ENCODE data around the gene CEP128.

CEP128 gene

GRCh38 chr14:80629606-80630005, 311.9 kb downstream of the CEP128 start:
- no peaks in the 10 kb centered on the region for H3K27me3 Mint-ChIP-seq (ENCODE audit: low read depth)
- H3K9me3 Mint-ChIP-seq, result peaks cover 5% of the 10 kb centered on the region
- H3K36me3 Mint-ChIP-seq (ENCODE audit: low read depth), result peaks cover 2% of the 10 kb centered on the region
- H3K4me1 Mint-ChIP-seq (ENCODE audit: low read depth), result no peaks in the 10 kb centered on the region
- H3K27ac Mint-ChIP-seq, result no peak overlapping the region
- H3K4me3 Mint-ChIP-seq, result no peak overlapping the region

GRCh38 chr14:80628547-80628946, 313.0 kb downstream of the CEP128 start:
- H3K27ac Mint-ChIP-seq, result no peak overlapping the region

DNA sequence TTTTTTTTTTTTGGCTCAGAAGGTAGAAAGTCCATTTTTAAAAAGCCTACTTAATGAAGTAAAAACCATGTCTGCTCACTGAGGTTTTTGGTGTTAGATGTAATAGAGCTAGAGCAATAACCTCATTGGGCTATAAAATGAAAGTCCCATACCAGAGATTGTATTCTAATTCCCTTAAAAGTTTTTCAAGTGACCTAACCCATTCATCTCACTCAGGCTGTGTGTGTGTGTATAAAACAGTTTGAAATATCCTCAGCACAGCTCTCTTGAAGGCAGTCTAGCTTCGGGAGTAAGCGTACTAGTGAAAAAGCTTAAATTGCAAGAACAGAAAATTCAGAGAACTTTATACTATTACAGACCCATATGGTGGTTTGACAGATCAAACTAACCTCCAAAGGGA, 313.8 kb downstream of the CEP128 start:
- Mint-ChIP-seq H3K9me3 (peaks cover 9% of the 10 kb centered on the region), H3K36me3 (ENCODE audit: low read depth) (peaks cover 2% of the 10 kb centered on the region), H3K27ac (no peak overlapping the region), H3K4me3 (no peak overlapping the region), H3K27me3 (ENCODE audit: low read depth) (no peaks in the 10 kb centered on the region), H3K4me1 (ENCODE audit: low read depth) (no peaks in the 10 kb centered on the region)

More at GRCh38 chr14:80628547-80628946, 313.0 kb downstream of the CEP128 start:
- Mint-ChIP-seq H3K9me3 (peaks cover 9% of the 10 kb centered on the region), H3K36me3 (ENCODE audit: low read depth) (peaks cover 2% of the 10 kb centered on the region), H3K4me1 (ENCODE audit: low read depth) (no peaks in the 10 kb centered on the region), H3K27me3 (ENCODE audit: low read depth) (no peaks in the 10 kb centered on the region), H3K4me3 (no peak overlapping the region)

- Mint-ChIP-seq H3K27me3 (ENCODE audit: low read depth) (no peaks in the 10 kb centered on the region), H3K4me1 (ENCODE audit: low read depth) (no peaks in the 10 kb centered on the region), H3K36me3 (ENCODE audit: low read depth) (peaks cover 2% of the 10 kb centered on the region), H3K4me3 (no peak overlapping the region), H3K9me3 (peaks cover 9% of the 10 kb centered on the region), H3K27ac (no peak overlapping the region)
Measured at GRCh38 chr14:80624581-80624980, 317.0 kb downstream of the CEP128 start.

GRCh38 chr14:80621701-80622100, 319.8 kb downstream of the CEP128 start:
- peaks cover 9% of the 10 kb centered on the region for H3K9me3 Mint-ChIP-seq
- H3K4me1 Mint-ChIP-seq (ENCODE audit: low read depth), result no peaks in the 10 kb centered on the region
- H3K36me3 Mint-ChIP-seq (ENCODE audit: low read depth), result peaks cover 2% of the 10 kb centered on the region
- no peak overlapping the region for H3K27ac Mint-ChIP-seq
- no peaks in the 10 kb centered on the region for H3K27me3 Mint-ChIP-seq (ENCODE audit: low read depth)
- no peak overlapping the region for H3K4me3 Mint-ChIP-seq

- H3K27ac Mint-ChIP-seq, result no peak overlapping the region
- no peaks in the 10 kb centered on the region for H3K36me3 Mint-ChIP-seq (ENCODE audit: low read depth)
- no peaks in the 10 kb centered on the region for H3K27me3 Mint-ChIP-seq (ENCODE audit: low read depth)
- H3K4me1 Mint-ChIP-seq (ENCODE audit: low read depth), result no peaks in the 10 kb centered on the region
- no peak overlapping the region for H3K4me3 Mint-ChIP-seq
- peaks cover 4% of the 10 kb centered on the region for H3K9me3 Mint-ChIP-seq
Measured at GRCh38 chr14:80620434-80620833, 321.1 kb downstream of the CEP128 start.

GRCh38 chr14:80618751-80619329, 322.7 kb downstream of the CEP128 start:
- H3K27ac Mint-ChIP-seq, result no peak overlapping the region
- peaks cover 1% of the 10 kb centered on the region for H3K9me3 Mint-ChIP-seq

GRCh38 chr14:80615831-80616230, 325.7 kb downstream of the CEP128 start:
- H3K27me3 Mint-ChIP-seq (ENCODE audit: low read depth), result no peaks in the 10 kb centered on the region
- no peaks in the 10 kb centered on the region for H3K36me3 Mint-ChIP-seq (ENCODE audit: low read depth)
- H3K4me1 Mint-ChIP-seq (ENCODE audit: low read depth), result no peaks in the 10 kb centered on the region
- no peak overlapping the region for H3K27ac Mint-ChIP-seq
- H3K9me3 Mint-ChIP-seq, result no peaks in the 10 kb centered on the region
- no peak overlapping the region for H3K4me3 Mint-ChIP-seq

More at GRCh38 chr14:80618751-80619329, 322.7 kb downstream of the CEP128 start:
- no peaks in the 10 kb centered on the region for H3K27me3 Mint-ChIP-seq (ENCODE audit: low read depth)
- H3K4me1 Mint-ChIP-seq (ENCODE audit: low read depth), result no peaks in the 10 kb centered on the region
- H3K4me3 Mint-ChIP-seq, result no peak overlapping the region
- H3K36me3 Mint-ChIP-seq (ENCODE audit: low read depth), result no peaks in the 10 kb centered on the region

- Mint-ChIP-seq H3K27me3 (ENCODE audit: low read depth) (no peaks in the 10 kb centered on the region), H3K9me3 (no peaks in the 10 kb centered on the region), H3K36me3 (ENCODE audit: low read depth) (no peaks in the 10 kb centered on the region), H3K4me1 (ENCODE audit: low read depth) (no peaks in the 10 kb centered on the region), H3K27ac (no peak overlapping the region), H3K4me3 (no peak overlapping the region)
Measured at GRCh38 chr14:80609055-80609454, 332.5 kb downstream of the CEP128 start.

- no peak overlapping the region for H3K4me3 Mint-ChIP-seq
- H3K9me3 Mint-ChIP-seq, result no peaks in the 10 kb centered on the region
- no peaks in the 10 kb centered on the region for H3K4me1 Mint-ChIP-seq (ENCODE audit: low read depth)
- H3K27ac Mint-ChIP-seq, result no peak overlapping the region
- no peaks in the 10 kb centered on the region for H3K27me3 Mint-ChIP-seq (ENCODE audit: low read depth)
- H3K36me3 Mint-ChIP-seq (ENCODE audit: low read depth), result no peaks in the 10 kb centered on the region
Measured at GRCh38 chr14:80608563-80608962, 333.0 kb downstream of the CEP128 start.

- H3K36me3 Mint-ChIP-seq (ENCODE audit: low read depth), result no peaks in the 10 kb centered on the region
- H3K9me3 Mint-ChIP-seq, result no peaks in the 10 kb centered on the region
- no peak overlapping the region for H3K4me3 Mint-ChIP-seq
- no peaks in the 10 kb centered on the region for H3K27me3 Mint-ChIP-seq (ENCODE audit: low read depth)
- H3K27ac Mint-ChIP-seq, result no peak overlapping the region
- H3K4me1 Mint-ChIP-seq (ENCODE audit: low read depth), result no peaks in the 10 kb centered on the region
Measured at GRCh38 chr14:80607430-80608190, 333.9 kb downstream of the CEP128 start.

DNA sequence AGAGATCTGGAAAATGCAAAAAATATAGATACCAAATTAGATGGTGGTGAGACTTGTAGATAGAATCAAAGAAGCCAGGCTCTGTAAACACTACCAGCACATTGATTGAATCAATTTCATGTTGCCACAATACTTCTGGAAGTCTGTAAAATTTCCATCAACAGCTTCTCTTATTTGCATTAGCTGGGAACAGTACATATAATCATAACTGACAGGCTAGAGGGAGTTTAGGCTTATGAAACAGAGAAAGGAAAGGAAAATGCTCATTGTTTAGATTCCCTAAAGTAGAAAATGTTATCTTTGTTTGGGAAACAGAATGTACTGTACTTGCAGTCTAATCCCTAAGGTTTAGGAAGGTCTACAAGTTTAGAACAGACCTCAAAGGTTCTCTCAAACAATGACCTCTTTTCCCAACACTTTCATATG, 335.2 kb downstream of the CEP128 start:
- Mint-ChIP-seq H3K4me3 (no peak overlapping the region), H3K27ac (no peak overlapping the region), H3K9me3 (no peaks in the 10 kb centered on the region), H3K4me1 (ENCODE audit: low read depth) (no peaks in the 10 kb centered on the region), H3K27me3 (ENCODE audit: low read depth) (no peaks in the 10 kb centered on the region), H3K36me3 (ENCODE audit: low read depth) (no peaks in the 10 kb centered on the region)

- no peaks in the 10 kb centered on the region for H3K4me1 Mint-ChIP-seq (ENCODE audit: low read depth)
- no peaks in the 10 kb centered on the region for H3K36me3 Mint-ChIP-seq (ENCODE audit: low read depth)
- no peak overlapping the region for H3K27ac Mint-ChIP-seq
- H3K9me3 Mint-ChIP-seq, result no peaks in the 10 kb centered on the region
- H3K27me3 Mint-ChIP-seq (ENCODE audit: low read depth), result no peaks in the 10 kb centered on the region
- no peak overlapping the region for H3K4me3 Mint-ChIP-seq
Measured at GRCh38 chr14:80605536-80605935, 336.0 kb downstream of the CEP128 start.

DNA sequence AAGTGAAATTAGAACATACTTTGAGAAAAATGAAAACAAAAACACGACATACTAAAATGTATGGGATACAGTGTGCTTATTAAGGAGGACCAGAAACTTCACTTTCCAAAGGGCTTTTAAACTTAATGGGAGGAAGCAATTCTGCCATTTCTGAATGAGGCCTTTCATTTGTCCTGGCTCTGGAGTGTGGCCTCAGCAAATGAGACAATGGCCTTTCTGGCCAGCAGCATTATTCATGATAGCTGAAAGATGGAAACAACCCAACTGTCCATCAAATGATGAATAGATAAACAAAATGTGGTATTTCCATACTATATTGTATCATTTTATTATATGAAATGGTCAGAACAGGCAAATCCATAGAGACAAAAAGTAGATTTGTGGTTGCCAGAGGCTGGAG, 338.6 kb downstream of the CEP128 start:
- Mint-ChIP-seq H3K4me3 (no peak overlapping the region), H3K27ac (no peak overlapping the region), H3K36me3 (ENCODE audit: low read depth) (no peaks in the 10 kb centered on the region), H3K4me1 (ENCODE audit: low read depth) (no peaks in the 10 kb centered on the region), H3K27me3 (ENCODE audit: low read depth) (no peaks in the 10 kb centered on the region), H3K9me3 (no peaks in the 10 kb centered on the region)

DNA sequence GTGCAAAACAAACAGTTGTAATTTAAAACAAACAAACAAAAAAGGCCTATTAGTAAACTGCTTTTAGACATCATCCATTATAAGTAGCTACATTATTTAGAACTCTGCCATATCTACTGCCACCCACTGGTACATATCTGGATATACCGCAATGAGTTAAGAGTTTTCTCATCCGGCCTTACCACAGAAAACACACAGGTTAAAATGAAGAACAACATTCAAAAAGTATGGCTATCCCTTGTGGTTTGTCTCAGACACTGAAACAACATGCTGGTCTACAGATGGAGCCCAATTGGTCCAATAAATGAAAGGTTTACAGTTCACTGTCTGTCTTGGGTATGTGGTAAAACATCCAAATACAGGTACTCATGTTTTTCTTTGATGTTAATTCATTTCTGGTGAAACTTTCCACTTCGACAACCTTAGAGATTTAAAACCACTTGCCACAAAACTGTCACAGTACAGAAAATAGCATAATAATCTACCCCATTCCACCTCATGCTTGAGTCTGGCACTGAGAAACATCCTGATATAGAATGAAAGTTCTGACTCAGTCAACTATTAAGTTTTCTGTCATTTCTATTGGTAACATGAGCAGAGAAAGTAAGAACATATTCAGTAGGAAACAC, 354.3 kb downstream of the CEP128 start:
- no peak overlapping the region for H3K27ac Mint-ChIP-seq
- H3K9me3 Mint-ChIP-seq, result peaks cover 5% of the 10 kb centered on the region
- H3K4me3 Mint-ChIP-seq, result no peak overlapping the region
- peaks cover 8% of the 10 kb centered on the region for H3K4me1 Mint-ChIP-seq (ENCODE audit: low read depth)
- no peaks in the 10 kb centered on the region for H3K27me3 Mint-ChIP-seq (ENCODE audit: low read depth)
- H3K36me3 Mint-ChIP-seq (ENCODE audit: low read depth), result no peaks in the 10 kb centered on the region
